Measurements from ENCODE around the gene TAS2R9.

GRCh38 chr12:10807186-10807585 lies 2.8 kb downstream of the TAS2R9 start, which contains the start of gene TAS2R8:
- no peak for TF ChIP-seq CTCF (IDR thresholded peaks at IDR 0.05; ENCODE audit: borderline replicate concordance, extremely low read depth, low read length, poor library complexity, severe bottlenecking)
- no peak for TF ChIP-seq EZH2 (IDR thresholded peaks at IDR 0.05; ENCODE audit: borderline replicate concordance, low read depth, low read length, severe bottlenecking)
